Right cardiac atrium (tissue), 5 donors: Measurements from ENCODE around the gene ME3. TPM values are rescaled to one million over a fixed set of nuclear protein-coding genes. Genes with fewer than 3 reads are reported as not detected.
"Not testable (repeated sequence)": the region's sequence is repeated elsewhere in the genome, so short reads cannot be mapped to it uniquely, and the experiment has no call there.

Experiments
- ATAC-seq, 2 donors: fragments of 200-7000 bp; cut with Tn5 transposase; one replicate each; pipeline versions ENCODE4 v1.8.0 to v1.9.1; 2020; ENCODE audit warnings: moderate library complexity in 2 of 2, mild to moderate bottlenecking in 1 of 2
- DNase-seq, 3 donors: peaks; one replicate each; pipeline ENCODE4 v3.0.0-alpha.2; 2020
- H3K27ac ChIP-seq: one replicate; pipeline ENCODE4 v1.5.1; 2013; ENCODE audit warnings: mild to moderate bottlenecking, low read length, control low read depth, moderate library complexity
- H3K27me3 ChIP-seq: one replicate; pipeline ENCODE4 v1.6.1; 2013; ENCODE audit not compliant: control insufficient read depth, insufficient read depth
- H3K4me1 ChIP-seq: one replicate; pipeline ENCODE4 v1.6.1; 2013; ENCODE audit warnings: low read length; ENCODE audit not compliant: control insufficient read depth, insufficient read depth
- H3K4me3 ChIP-seq: one replicate; pipeline ENCODE4 v1.5.1; 2013; ENCODE audit warnings: low read length, control low read depth
- H3K9me3 ChIP-seq: one replicate; pipeline ENCODE4 v1.6.1; 2013; ENCODE audit warnings: low read length; ENCODE audit not compliant: control insufficient read depth
- WGBS: extraction: QIAGEN DNeasy Blood & Tissue Kit; methylation state at CpG from one replicate; pipeline ENCODE4 v1.1.7; 2013; 5-methylcytosine and 5-hydroxymethylcytosine counted together
- intact Hi-C, 4 donors: fragments of 100-400 bp; cut with DNase I; formaldehyde crosslinking; loops; one replicate each; pipeline versions ENCODE4 v1.11.0 to v1.14.0; 2022 to 2023
- polyA plus RNA-seq: library from polyadenylated mRNA; stranded (reverse); fragments of 200-250 nt; gene quantifications from one replicate; pipeline ENCODE4 v1.2.3, GENCODE V29; 2013
- total RNA-seq, 4 donors: library from RNA; stranded (reverse); fragmentation: NEBNext Ultra II Directional; extraction: Animal tissue kit (Norgen Biotek cat#: 25700); gene quantifications; one replicate each; pipeline ENCODE4 v1.2.1, GENCODE V29; 2021
- donor health status: healthy with polysubstance abuse.
- donor health status: DM: no; HTN: yes; CAD: no.
- donor health status: DM: no; HTN: no; CAD: no.
- donor health status: DM: no; HTN: yes; CAD: no; lungs with severe emphysema.
- donor health status: DM: yes; HTN: yes; CAD: no.

The ME3 gene
- total and polyA plus RNA-seq, 5 donors: 20.8 to 24.0 (median 23.6) TPM

GRCh38 chr11:86574493-86575207 is 97.8 kb downstream of the ME3 start:
- H3K4me1 ChIP-seq: peaks cover 18% of the 10 kb centered on the region
- ATAC-seq (no peak), DNase-seq (peak in 1 of 3 donors; percentile 43)
- no peak overlapping the region for H3K4me3 ChIP-seq
- H3K27ac ChIP-seq: no peak overlapping the region
- H3K9me3 ChIP-seq: no peaks in the 10 kb centered on the region
- no peaks in the 10 kb centered on the region for H3K27me3 ChIP-seq
- WGBS: 37% methylated on average over 5 of the region's 5 CpGs
- intact Hi-C loops: no loop called here

GRCh38 chr11:86571273-86571948 is 101.0 kb downstream of the ME3 start:
- Histone ChIP-seq H3K9me3 (no peaks in the 10 kb centered on the region), H3K27ac (no peak overlapping the region), H3K4me1 (peaks cover 6% of the 10 kb centered on the region), H3K4me3 (no peak overlapping the region), H3K27me3 (no peaks in the 10 kb centered on the region)
- DNase-seq (no peak), ATAC-seq (no peak)
- intact Hi-C loops: no loop called here
- WGBS: 93% methylated on average over 5 of the region's 5 CpGs

GRCh38 chr11:86570451-86570850 is 102.0 kb downstream of the ME3 start:
- Histone ChIP-seq H3K9me3 (no peaks in the 10 kb centered on the region), H3K27me3 (no peaks in the 10 kb centered on the region), H3K4me1 (peaks cover 2% of the 10 kb centered on the region), H3K4me3 (no peak overlapping the region), H3K27ac (no peak overlapping the region)
- DNase-seq (no peak), ATAC-seq (no peak)
- intact Hi-C loops: no loop called here
- WGBS: 97% methylated on average over 3 of the region's 3 CpGs

- ATAC-seq: no peak
These were observed 102.4 kb downstream of the ME3 start for GRCh38 chr11:86570020-86570419.

GRCh38 chr11:86569109-86569508 is 103.3 kb downstream of the ME3 start:
- ATAC-seq (peak in 1 of 2 donors; percentile 8), DNase-seq (no peak)
- Histone ChIP-seq H3K27ac (no peak overlapping the region), H3K4me1 (peaks cover 1% of the 10 kb centered on the region), H3K4me3 (no peak overlapping the region), H3K9me3 (no peaks in the 10 kb centered on the region), H3K27me3 (no peaks in the 10 kb centered on the region)
- 95% methylated on average over 7 of the region's 7 CpGs for WGBS
- intact Hi-C loops: no loop called here

More at GRCh38 chr11:86570020-86570419, 102.4 kb downstream of the ME3 start:
- Histone ChIP-seq H3K27ac (no peak overlapping the region), H3K4me1 (peaks cover 1% of the 10 kb centered on the region), H3K4me3 (no peak overlapping the region), H3K9me3 (no peaks in the 10 kb centered on the region), H3K27me3 (no peaks in the 10 kb centered on the region)
- intact Hi-C loops: no loop called here
- no peak for DNase-seq
- WGBS: 84% methylated on average over 5 of the region's 5 CpGs

- no peak for ATAC-seq
- H3K27me3 ChIP-seq: no peaks in the 10 kb centered on the region
- no peak overlapping the region for H3K27ac ChIP-seq
- intact Hi-C loops: no loop called here
- H3K9me3 ChIP-seq: no peaks in the 10 kb centered on the region
- 70% methylated on average over 2 of the region's 2 CpGs for WGBS
- no peak for DNase-seq
- H3K4me3 ChIP-seq: no peak overlapping the region
- H3K4me1 ChIP-seq: peaks cover 1% of the 10 kb centered on the region
These were observed 106.6 kb downstream of the ME3 start for GRCh38 chr11:86565801-86566312.

- no peaks in the 10 kb centered on the region for H3K9me3 ChIP-seq
- no peaks in the 10 kb centered on the region for H3K27me3 ChIP-seq
- DNase-seq: no peak
- H3K4me1 ChIP-seq: peaks cover 1% of the 10 kb centered on the region
- no peak for ATAC-seq
- no peak overlapping the region for H3K4me3 ChIP-seq
- WGBS: 90% methylated on average over 1 of the region's 1 CpG
- no peak overlapping the region for H3K27ac ChIP-seq
- intact Hi-C loops: no loop called here
These were observed 107.0 kb downstream of the ME3 start for GRCh38 chr11:86565388-86565787.

- ATAC-seq, H3K4me3 ChIP-seq, H3K27me3 ChIP-seq, DNase-seq, H3K27ac ChIP-seq, H3K9me3 ChIP-seq, intact Hi-C loops: not testable (repeated sequence)
- 92% methylated on average over 2 of the region's 2 CpGs for WGBS
- H3K4me1 ChIP-seq: peaks cover 12% of the 10 kb centered on the region
These were observed 109.6 kb downstream of the ME3 start for GRCh38 chr11:86562842-86563241.

- Histone ChIP-seq H3K27me3 (no peaks in the 10 kb centered on the region), H3K4me3 (no peak overlapping the region), H3K27ac (peak overlapping the region; percentile 91), H3K4me1 (peaks cover 11% of the 10 kb centered on the region), H3K9me3 (no peaks in the 10 kb centered on the region)
- ATAC-seq (peak; percentile 78 to 92), DNase-seq (peak; percentile 49 to 78 (median 65))
- intact Hi-C loops: loop anchor here in 1 of 4 donors (5.0 kb wide), 2 partner anchors 48 to 87 kb away; no protein-coding TSS in a partner anchor
- 23% methylated on average over 7 of the region's 7 CpGs for WGBS
These were observed 113.0 kb downstream of the ME3 start for GRCh38 chr11:86559311-86559945.

GRCh38 chr11:86558841-86559240 is 113.6 kb downstream of the ME3 start:
- H3K27me3 ChIP-seq: no peaks in the 10 kb centered on the region
- DNase-seq (no peak), ATAC-seq (no peak)
- H3K4me3 ChIP-seq: no peak overlapping the region
- WGBS: 98% methylated on average over 2 of the region's 2 CpGs
- peaks cover 11% of the 10 kb centered on the region for H3K4me1 ChIP-seq
- H3K9me3 ChIP-seq: no peaks in the 10 kb centered on the region
- peak overlapping the region; percentile 91 for H3K27ac ChIP-seq
- intact Hi-C loops: loop anchor here in 1 of 4 donors (5.0 kb wide), 2 partner anchors 48 to 87 kb away; no protein-coding TSS in a partner anchor

GRCh38 chr11:86558207-86558606 is 114.2 kb downstream of the ME3 start:
- Histone ChIP-seq H3K4me3 (no peak overlapping the region), H3K27ac (peak overlapping the region; percentile 91), H3K9me3 (no peaks in the 10 kb centered on the region), H3K27me3 (no peaks in the 10 kb centered on the region), H3K4me1 (peaks cover 15% of the 10 kb centered on the region)
- DNase-seq: no peak
- intact Hi-C loops: loop anchor here in 1 of 4 donors (5.0 kb wide), 2 partner anchors 49 to 86 kb away; no protein-coding TSS in a partner anchor
- peak; percentile 86 to 94 for ATAC-seq
- 33% methylated on average over 1 of the region's 1 CpG for WGBS
